DMS 273 treated with DMSO at 0.1 percent for 48 hours (cell line): ENCODE measurements around the gene FOLR1.

Experiments
- DNase-seq: peaks from one replicate; lab custom pipeline; 2025; lab: John Stamatoyannopoulos, UW

The FOLR1 gene

DNA sequence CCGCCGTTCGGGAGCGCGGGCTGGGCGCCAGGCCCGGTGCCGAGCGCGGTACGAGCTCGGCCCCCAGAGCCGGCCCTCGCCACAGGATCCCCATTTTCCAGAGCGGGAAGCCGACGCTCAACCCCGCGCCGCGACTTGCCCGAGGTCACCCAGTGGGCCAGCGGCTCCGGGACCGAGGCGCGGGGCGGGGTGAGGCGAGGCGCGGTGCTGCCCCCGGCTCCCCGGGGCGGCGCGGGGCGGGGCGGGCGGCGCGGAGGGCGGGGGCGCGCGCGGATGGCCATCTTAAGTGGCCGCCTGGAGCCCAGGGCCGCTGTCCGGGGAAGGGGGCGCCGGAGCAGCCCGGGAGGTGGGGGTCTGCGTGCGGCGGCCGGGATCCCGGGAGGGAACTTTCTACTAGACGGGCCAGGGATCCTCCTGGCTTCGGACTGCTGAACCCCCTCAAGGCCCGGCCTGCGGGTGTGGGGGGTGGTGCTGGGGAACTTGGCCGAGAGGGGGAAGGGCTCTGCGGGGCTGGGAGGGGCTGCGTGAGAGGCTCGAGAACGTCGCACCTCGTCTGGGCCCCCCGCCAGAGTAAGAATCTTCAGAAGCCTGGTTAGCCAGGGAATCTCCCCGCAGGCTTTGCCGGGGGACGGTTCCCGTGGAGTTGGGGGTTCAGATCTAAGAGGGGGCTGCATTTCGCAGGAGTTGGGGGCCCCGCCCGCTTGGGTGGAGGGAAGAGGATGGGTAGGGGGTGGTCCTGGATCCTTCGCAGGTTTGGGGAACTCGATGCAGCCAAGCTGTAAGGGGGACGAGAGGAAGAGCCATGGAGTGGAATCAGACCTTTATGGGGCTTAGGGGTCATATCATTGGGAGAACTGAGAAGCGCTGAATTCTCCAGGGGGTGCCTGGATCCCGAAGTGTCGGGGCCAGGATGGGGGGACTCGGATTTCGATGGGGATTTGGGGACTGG is 31.9 kb downstream of the FOLR1 start:
- DNase-seq, result no peak

DNA sequence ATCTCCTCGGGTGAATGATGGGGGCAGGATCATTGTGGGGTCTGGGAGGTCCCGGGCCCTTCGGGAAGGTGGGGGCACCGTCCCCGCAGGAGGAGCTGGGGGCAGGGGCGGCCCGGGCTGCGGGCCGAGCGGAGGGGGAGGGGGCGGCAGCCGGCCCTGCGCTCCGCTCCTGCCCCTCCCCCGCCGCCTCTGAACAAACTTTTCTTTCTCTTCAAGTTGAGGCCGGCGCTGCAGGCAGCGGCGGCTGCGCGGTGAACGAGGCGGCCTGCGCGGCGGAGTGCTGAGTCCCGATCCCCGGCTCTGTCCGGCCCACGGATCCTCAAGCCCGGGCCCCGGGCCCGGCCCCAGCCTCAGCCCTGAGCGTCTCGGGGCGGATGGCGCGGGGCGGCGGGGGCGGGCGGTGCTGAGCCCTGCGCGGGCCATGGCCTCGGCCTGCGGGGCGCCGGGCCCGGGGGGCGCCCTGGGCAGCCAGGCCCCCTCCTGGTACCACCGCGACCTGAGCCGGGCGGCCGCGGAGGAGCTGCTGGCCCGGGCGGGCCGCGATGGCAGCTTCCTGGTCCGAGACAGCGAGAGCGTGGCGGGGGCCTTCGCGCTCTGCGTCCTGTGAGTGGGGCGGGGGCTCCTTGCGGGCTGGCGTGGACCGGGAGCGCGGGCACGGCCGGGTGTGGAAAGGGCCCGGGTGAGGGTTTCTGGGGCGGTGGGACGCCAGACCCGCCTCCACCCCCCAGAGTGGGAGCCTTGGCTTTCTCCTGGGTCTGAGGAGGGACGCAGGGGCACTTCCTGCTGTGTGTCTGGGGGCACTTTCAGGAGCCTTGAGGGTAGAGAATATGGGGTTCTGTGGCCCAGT is 32.8 kb downstream of the FOLR1 start, which contains the start of gene INPPL1:
TSS of gene INPPL1 (plus strand) at position 204 of the 847 bp plus-strand sequence. CDS start at position 422, 218 bp downstream.
- DNase-seq, result no peak

DNA sequence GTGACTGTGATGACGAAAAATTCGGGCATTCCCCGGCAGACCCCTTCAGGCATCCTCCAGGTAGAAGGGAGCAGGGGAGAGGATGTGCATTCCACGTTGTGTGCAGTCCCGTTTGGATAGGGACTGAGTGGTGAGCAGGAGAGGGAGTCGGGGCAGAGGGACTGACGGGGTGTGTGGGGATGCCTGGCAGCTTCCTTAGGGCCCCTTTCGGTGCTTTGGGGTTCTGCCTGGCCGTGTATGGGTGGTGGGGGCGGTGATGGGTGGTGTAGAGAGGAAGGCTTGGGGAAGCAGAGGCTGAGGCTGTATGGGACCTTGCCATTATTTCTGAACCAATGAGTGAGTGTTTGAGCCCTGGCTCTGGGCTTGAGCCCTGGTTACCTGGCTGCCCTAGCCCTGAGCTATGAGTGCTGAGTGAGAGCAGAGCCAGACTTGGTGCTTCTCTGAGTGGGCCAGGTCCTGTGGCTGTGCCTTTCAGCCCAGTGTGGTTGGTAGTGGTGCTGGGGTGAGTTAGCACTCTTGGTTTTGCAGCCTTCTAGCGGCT is 33.5 kb downstream of the FOLR1 start:
- DNase-seq, result no peak

DNA sequence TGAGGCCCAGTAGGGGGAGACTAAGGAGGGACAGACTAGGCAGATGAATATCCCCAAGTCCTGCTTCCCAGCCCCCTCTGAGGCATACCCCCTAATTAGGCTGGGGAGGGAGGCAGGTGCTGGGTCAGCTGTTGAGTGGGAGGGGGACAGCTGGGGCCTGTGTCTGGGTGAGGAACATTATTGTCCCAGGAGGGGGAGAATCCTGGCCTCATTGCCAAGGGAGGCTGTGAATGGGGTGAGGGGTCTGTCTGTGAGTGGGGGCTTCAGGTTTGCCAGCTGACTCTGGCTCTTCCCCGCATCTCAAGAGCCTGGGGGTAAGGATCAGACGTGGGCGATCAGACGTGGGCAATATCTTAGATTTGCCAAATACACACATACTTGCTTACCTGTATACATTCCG is 34.8 kb downstream of the FOLR1 start:
- DNase-seq, result no peak

DNA sequence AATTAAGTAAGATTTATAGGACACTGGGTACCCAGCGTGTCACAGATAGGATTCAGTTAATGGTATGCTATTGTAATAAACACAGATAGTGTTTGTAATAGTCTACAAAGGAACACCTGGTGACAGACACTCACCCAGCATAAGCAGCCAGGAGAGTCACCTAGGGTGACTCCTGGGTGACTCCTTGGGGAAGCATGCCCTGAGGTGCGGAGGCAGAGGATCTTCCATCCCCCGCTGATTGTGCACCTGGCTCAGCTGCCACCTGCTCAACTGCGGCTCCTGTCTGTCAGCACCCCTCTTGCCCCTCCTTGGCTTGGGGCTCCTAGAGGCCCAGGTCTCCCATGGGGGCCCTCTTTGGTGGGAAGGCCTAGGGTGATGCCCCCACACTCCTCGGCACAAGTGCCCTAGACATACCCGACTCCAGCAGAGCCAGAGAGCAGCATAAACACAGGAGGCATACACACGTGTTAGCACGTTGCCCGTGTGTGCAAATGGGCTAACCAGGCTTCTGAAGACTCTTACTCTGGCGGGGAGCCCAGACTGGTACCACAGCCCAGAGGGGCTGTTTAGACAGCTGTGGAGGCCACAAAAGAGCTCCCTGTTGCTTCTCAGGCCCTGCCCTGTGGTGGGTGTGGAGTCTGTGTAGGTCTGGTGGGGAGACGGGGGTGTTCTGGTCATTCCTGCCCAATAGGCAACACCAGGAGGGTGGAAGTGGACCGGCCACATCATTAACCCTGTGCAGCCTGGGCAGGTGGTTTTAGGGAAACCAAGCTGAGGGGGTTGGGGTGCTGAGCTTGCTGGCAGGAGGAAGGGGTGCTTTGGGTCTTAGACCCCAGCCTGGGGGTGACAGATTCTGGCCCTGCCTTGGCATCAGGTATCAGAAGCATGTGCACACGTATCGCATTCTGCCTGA is 35.6 kb downstream of the FOLR1 start:
- no peak for DNase-seq

DNA sequence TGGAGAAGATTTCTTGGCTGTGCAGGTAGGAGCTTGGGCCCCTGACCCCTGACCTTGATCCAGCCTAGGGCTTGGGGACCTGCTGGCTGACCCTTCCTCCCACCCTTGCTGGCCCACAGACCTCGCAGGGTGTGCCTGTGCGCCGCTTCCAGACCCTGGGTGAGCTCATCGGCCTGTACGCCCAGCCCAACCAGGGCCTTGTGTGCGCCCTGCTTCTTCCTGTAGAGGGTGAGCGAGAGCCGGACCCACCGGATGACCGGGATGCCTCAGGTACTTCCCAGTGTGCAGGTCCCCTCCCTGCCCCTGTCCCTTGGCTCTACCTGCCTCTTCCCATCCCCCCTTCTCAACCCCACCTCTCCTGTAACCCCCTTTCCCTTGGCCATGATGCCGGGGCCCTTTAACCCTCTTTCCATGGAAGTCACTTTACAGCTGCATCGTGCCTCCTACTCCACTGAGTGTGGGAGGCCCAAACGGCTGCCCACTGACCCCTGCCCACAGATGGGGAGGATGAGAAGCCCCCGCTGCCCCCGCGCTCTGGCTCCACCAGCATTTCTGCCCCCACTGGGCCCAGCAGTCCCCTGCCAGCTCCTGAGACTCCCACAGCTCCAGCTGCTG is 36.4 kb downstream of the FOLR1 start:
- DNase-seq, result no peak

DNA sequence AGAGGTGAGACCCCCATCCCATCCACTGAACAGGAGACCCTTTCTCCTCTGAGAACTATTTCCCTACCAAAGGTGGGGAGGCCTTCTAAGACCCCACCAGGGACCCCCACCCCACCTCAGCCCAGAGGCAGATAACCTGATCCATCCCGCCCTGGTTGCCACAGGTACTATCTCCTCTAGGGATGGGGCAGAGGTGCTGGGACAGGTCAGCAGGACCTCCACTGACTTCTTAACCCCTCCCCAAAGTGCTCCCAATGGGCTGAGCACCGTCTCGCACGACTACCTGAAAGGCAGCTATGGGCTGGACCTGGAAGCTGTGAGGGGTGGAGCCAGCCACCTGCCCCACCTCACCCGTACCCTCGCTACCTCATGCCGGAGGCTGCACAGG is 36.9 kb downstream of the FOLR1 start:
- DNase-seq, result no peak

DNA sequence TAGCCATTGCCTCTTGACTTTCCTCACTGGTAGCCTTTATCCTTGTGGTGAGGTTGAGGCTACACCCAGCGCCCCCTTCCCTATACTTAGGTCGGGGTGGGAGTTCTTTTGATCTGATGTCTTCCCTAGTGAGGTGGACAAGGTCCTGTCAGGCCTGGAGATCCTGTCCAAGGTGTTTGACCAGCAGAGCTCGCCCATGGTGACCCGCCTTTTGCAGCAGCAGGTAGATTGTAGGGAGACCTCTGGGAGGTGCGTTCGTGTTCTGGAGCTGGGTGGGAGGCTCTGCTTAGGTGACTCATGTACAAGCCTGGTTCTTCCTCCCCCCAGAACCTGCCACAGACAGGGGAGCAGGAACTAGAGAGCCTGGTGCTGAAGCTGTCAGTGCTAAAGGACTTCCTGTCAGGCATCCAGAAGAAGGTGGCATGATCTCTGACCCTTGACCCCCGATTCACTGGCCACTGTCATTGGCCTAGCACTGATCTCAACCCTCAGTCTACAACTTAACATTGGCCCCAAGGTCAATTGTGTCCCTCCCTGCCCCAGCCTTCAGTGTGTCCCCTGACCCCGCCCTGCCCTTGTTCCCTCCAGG is 37.5 kb downstream of the FOLR1 start:
- DNase-seq, result no peak

DNA sequence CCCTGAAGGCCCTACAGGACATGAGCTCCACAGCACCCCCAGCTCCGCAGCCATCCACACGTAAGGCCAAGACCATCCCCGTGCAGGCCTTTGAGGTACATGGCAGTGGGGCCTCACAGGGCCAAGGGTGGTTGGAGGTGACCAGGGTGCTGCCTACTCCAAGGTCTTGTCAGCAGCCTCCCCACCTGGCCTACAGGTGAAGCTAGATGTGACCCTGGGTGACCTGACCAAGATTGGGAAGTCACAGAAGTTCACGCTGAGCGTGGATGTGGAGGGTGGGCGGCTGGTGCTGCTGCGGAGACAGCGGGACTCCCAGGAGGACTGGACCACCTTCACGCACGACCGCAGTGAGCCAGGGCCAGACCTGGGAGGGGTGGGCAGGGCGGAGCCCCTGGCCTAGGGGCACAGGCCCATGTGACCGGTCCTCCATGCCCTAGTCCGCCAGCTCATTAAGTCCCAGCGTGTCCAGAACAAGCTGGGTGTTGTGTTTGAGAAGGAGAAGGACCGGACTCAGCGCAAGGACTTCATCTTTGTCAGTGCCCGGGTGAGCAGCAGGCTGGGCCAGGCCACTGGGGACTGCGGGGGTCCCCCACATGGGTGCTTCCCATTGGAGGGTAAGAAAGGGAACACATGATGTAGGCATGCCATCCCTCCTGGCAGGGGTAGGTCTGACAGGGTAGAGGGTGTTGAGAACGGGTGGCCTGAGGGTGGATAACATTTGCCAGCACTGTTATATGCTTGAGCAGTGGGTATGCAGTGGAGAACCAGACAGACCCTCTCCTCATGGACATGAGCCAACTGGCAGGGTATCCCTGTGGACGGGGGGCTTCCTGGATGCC is 38.2 kb downstream of the FOLR1 start:
- no peak for DNase-seq

DNA sequence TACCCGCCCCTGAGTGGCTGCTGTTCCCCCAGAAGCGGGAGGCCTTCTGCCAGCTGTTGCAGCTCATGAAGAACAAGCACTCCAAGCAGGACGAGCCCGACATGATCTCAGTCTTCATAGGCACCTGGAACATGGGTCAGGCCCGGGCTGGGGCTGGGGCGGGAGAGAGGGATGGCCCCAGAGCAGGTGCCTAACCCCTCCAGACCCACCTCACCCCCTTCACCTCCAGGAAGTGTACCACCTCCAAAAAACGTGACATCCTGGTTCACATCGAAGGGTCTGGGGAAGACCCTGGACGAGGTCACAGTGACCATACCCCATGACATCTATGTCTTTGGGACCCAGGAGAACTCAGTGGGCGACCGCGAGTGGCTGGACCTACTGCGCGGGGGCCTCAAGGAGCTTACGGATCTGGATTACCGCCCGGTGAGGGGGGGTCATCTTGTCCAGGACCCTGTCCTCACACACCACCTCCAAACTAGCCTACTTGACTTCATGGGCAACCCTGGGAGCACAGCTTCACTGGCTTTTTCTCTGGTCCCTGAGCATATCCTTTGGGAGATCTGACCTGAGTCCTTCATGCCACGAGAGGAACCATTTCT is 38.9 kb downstream of the FOLR1 start:
- DNase-seq, result no peak

DNA sequence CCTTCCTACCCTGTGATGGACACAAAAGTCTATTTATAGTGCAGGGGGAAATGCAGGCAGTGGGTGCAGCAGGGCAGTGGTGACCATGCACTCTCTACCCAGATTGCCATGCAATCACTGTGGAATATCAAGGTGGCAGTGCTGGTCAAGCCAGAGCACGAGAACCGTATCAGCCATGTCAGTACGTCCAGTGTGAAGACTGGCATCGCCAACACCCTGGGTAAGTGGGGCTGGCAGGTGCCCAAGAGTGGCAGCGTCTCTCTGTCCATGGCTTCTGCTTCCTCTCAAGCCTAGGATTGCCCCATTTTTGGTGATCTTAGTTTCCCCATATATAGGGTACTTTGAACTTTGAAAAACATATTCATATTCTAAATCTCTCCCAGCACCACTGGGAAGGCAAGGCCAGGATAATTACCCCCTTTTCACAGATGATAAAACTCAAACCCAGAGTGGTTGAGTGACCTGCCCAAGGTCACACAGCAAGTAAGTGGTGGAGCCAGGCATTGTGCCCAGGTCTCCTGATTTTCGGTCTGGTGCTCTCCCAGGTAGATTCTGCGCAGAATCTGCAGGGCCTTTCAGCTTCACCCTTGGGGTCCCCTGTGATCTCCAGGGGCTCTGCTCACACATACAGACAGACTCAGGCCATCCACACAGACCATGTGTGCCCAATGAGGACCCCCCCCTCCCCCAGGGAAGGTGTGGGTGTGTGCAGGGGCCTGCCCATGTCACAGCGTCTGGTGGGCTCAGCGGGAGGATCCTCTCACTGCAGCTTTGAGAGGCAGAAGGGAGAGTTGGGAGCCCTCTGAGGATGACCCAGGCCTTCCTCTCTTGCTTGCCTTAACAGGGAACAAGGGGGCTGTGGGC is 39.7 kb downstream of the FOLR1 start:
- no peak for DNase-seq

DNA sequence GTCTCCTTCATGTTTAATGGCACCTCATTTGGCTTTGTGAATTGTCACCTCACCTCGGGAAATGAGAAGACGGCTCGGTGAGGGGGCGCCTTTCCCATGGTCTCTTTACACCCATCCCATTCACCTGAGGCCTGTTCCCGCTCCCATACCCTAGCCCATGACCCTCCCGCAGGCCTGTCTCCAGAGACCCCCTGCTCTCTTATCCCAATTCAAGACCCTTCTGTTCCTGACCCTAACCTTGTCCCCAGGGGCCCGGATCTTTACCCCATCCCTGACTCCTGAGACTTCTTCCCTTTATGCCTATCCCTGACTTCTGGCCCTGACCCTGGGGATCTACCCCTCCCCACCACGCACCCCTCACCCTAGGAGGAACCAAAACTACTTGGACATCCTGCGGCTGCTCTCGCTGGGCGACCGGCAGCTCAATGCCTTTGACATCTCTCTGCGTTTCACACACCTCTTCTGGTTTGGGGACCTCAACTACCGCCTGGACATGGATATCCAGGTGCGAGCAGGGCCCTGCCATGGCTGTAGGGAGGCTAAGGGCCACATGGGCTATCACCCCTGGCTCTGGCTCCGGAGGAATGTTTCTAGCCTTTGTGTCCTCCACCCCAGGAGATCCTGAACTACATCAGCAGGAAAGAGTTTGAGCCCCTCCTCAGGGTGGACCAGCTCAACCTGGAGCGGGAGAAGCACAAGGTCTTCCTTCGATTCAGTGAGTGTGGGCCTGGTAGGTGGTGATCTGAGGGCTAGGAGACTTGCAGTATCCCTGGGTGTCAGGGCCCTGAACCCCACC is 40.5 kb downstream of the FOLR1 start:
- no peak for DNase-seq

DNA sequence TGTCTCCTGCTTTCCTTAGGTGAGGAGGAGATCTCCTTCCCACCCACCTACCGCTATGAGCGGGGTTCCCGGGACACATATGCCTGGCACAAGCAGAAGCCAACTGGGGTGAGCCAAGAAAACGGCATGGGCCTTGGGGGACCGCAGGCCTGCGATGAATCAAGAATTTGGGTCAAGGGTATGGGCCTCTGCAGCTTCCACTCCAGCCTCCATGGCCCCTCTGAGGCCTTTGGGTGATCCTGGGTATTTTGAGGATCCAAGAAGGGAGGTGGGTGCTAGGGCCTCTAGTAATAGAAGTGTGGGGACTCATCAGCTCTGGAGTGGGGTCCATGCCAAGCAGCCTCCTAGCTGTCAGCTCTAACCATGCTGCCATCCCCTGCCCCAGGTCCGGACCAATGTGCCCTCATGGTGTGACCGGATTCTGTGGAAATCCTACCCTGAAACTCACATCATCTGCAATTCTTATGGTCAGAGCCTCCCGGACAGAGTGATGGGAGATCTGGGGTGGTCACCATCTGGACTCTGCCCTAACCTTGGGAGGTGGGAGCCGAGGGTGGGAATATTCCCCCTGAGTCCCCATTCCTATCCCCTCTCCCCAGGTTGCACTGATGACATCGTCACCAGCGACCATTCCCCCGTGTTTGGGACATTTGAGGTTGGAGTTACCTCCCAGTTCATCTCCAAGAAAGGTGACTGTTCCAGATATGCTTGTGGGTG is 41.3 kb downstream of the FOLR1 start:
- no peak for DNase-seq

DNA sequence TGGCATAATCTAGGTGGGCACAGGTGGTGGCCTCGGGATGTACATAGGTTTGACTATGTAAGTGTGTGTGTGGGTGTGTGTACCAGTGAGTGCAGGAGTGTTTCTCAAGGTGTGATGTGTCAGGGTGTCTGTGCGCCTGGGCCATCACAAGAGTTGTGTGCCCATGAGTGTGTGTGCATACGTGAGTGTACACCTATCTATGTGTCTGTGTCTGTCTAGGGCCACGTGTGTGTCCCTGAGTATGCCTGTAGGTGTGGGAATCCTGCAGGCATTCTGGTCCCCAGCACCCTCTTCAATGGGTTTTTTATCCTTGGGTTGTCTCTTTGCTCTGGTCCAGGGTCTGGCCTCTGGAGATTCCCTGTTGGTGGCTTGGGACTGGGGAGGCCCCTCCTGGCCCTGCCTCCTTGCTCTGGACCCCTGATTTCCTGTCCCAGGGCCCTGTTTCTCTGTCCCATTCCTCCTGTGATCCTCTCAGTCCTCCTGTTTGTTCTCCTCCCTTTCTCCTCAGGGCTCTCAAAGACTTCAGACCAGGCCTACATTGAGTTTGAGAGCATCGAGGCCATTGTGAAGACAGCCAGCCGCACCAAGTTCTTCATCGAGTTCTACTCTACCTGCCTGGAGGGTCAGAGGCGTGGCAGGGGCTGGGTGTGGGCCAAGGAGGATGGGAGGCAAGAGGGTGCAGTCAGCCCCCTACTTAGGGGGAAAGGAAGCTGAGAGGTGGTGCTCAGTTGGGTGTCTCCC is 42.0 kb downstream of the FOLR1 start:
- no peak for DNase-seq

DNA sequence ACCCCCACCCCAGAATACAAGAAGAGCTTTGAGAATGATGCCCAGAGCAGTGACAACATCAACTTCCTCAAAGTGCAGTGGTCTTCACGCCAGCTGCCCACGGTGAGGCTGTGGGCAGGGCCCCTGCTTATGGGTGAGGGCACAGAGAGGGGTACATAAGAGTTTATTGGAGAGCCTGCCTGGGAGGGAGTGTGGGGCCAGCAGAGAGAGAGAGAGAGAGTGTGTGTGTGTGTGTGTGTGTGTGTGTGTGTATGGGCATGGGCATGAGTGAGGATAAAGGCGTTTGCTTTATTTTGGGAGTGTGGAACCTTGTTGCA is 42.5 kb downstream of the FOLR1 start:
- no peak for DNase-seq

DNA sequence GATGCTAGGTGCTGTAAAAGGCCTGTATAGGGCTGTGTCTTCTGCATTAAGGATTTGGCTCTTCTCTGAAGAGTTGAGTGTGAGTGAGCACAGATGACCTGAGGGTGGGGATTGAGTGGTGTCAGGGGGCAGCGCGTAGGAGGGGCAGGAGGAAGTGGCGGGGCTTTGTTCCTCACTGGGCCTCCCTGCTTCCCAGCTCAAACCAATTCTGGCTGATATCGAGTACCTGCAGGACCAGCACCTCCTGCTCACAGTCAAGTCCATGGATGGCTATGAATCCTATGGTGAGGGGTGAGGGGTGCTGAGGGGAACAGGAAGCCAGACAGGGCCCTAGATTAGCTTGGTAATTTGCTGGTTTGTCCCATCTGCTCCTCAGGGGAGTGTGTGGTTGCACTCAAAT is 43.0 kb downstream of the FOLR1 start:
- DNase-seq, result no peak
